Measurements from ENCODE around the gene PRRX2. TPM values are rescaled to one million over a fixed set of nuclear protein-coding genes. Genes with fewer than 3 reads are reported as not detected.

Gene PRRX2
- total and polyA plus RNA-seq, 2 of the 4 experiments (the other 2 are of a cell fraction) = 12.7 to 35.5 TPM

DNA sequence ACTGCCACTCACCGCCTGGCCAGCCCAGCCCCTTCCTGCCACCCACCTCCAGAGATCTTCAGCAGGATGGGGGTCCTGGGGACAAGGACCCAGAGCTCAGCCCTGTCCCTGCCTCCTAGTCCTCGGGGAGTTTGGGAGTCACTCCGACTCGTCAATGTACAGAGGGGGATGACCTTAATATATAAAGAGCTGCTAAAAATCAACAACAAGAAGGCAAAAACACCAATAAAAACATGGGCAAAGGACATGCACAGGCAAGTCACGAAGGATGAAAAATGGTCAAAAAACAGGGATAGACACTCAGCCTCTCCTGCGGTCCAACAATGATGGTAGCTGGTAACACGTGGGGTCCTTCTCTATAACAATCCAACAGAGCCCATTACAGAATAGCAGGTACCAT lies 18.8 kb upstream of the PRRX2 start:
- Histone ChIP-seq H3K4me3 (ENCODE audit: insufficient read depth, low read depth, low read length) (no peak overlapping the region), H2BK20ac (ENCODE audit: low read depth, low read length) (0 out of 2 replicates have a peak overlapping the region, but pooled peaks have one; percentile 10), H4K8ac (ENCODE audit: low read depth in 2 of 2, low read length in 2 of 2) (no peak overlapping the region), H2BK15ac (ENCODE audit: low read depth, low read length) (no peak overlapping the region), H4K91ac (ENCODE audit: insufficient read depth, low read depth, low read length) (no peak overlapping the region), H3K9me3 (ENCODE audit: control insufficient read depth, insufficient read depth, low read length) (no peaks in the 10 kb centered on the region), H3K18ac (ENCODE audit: low read depth, low read length) (no peak overlapping the region), H3K14ac (replicated peaks; ENCODE audit: low read depth, low read length) (no peak overlapping the region), H3K27me3 (ENCODE audit: control insufficient read depth, insufficient read depth, low read length) (no peaks in the 10 kb centered on the region), H4K5ac (ENCODE audit: low read depth, low read length) (no peak overlapping the region), H2AK9ac (replicated peaks; ENCODE audit: low read depth, low read length, poor library complexity) (no peak overlapping the region), H2AFZ (replicated peaks; ENCODE audit: low read length, poor library complexity) (no peak overlapping the region), H3K36me3 (ENCODE audit: control insufficient read depth, insufficient read depth, low read length) (no peaks in the 10 kb centered on the region), H3K23ac (ENCODE audit: low read depth, low read length) (no peak overlapping the region), H2BK120ac (ENCODE audit: low read depth, low read length) (peak overlapping the region; percentile 30; the same call in 1 of the 2 replicates), H3K9me1 (ENCODE audit: insufficient read depth, low read length) (peaks cover 6% of the 10 kb centered on the region), H2AK5ac (ENCODE audit: low read depth, low read length) (no peak overlapping the region), H3K4me1 (ENCODE audit: control insufficient read depth, insufficient read depth, low read length) (peaks cover 9% of the 10 kb centered on the region; the same call in 1 of the 2 replicates), H3K4me2 (ENCODE audit: low read depth, low read length) (no peak overlapping the region), H3K27ac (ENCODE audit: insufficient read depth, low read length) (no peak overlapping the region), H3K9ac (ENCODE audit: low read depth, low read length) (no peak overlapping the region), H4K20me1 (ENCODE audit: insufficient read depth, low read length) (no peaks in the 10 kb centered on the region), H3K79me1 (ENCODE audit: low read depth in 1 of 2, low read length in 2 of 2) (peaks cover 0 to 10% of the 10 kb centered on the region in 2 experiments; a peak in 1 of 4 replicates), H3K4ac (ENCODE audit: low read depth, low read length) (no peak overlapping the region), H3K56ac (ENCODE audit: extremely low read depth, insufficient read depth, low read length) (no peak overlapping the region), H2BK5ac (ENCODE audit: low read depth, low read length, poor library complexity, severe bottlenecking) (no peak overlapping the region)
- CTCF ChIA-PET = no interaction called here
- intact Hi-C loops (cut with micrococcal nuclease) = no loop called here
- in situ Hi-C loops (cut with MboI; ENCODE audit: low sequenced_read_pairs) = no loop called here
- dilution Hi-C loops (cut with HindIII; ENCODE audit: low sequenced_read_pairs, unreplicated experiment) = no loop called here
- BruUV-seq (replicated peaks) = no TSS peak
- no CpG with 5 or more reads among the region's 7 CpGs for WGBS, 2 experiments (ENCODE audit: extremely low coverage in 2 of 2, insufficient read length in 1 of 2)
- POLR2A ChIA-PET (ENCODE audit: unreplicated experiment) = no interaction called here
- ATAC-seq (ENCODE audit: low read depth) (no peak), DNase-seq (no peak)
- no peak for TF ChIP-seq MAZ (IDR thresholded peaks at IDR 0.05; ENCODE audit: borderline replicate concordance, low read depth, low read length)
- TF ChIP-seq, protein P1, sequence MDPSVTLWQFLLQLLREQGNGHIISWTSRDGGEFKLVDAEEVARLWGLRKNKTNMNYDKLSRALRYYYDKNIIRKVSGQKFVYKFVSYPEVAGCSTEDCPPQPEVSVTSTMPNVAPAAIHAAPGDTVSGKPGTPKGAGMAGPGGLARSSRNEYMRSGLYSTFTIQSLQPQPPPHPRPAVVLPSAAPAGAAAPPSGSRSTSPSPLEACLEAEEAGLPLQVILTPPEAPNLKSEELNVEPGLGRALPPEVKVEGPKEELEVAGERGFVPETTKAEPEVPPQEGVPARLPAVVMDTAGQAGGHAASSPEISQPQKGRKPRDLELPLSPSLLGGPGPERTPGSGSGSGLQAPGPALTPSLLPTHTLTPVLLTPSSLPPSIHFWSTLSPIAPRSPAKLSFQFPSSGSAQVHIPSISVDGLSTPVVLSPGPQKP (IDR thresholded peaks at IDR 0.05; ENCODE audit: borderline replicate concordance, low read depth, low read length) = no peak
- TF ChIP-seq BHLHE40 (IDR thresholded peaks at IDR 0.05; ENCODE audit: low read depth, low read length) = no peak
- no peak for TF ChIP-seq RFX5 (IDR thresholded peaks at IDR 0.05; ENCODE audit: low read depth, low read length)
- no peak for TF ChIP-seq CHD1 (IDR thresholded peaks at IDR 0.05; ENCODE audit: low read depth, low read length)
- TF ChIP-seq MXI1 (IDR thresholded peaks at IDR 0.05; ENCODE audit: borderline replicate concordance, low read depth, low read length) = no peak
- no peak for TF ChIP-seq CEBPB (IDR thresholded peaks at IDR 0.05; ENCODE audit: low read depth, low read length)
- TF ChIP-seq FOS (IDR thresholded peaks at IDR 0.05; ENCODE audit: low read depth, low read length) = no peak
- TF ChIP-seq, protein P2, sequence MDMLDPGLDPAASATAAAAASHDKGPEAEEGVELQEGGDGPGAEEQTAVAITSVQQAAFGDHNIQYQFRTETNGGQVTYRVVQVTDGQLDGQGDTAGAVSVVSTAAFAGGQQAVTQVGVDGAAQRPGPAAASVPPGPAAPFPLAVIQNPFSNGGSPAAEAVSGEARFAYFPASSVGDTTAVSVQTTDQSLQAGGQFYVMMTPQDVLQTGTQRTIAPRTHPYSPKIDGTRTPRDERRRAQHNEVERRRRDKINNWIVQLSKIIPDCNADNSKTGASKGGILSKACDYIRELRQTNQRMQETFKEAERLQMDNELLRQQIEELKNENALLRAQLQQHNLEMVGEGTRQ (IDR thresholded peaks at IDR 0.05; ENCODE audit: low read depth, low read length) = no peak
- TF ChIP-seq RAD21 (IDR thresholded peaks at IDR 0.05; ENCODE audit: low read length) = no peak
- no peak for TF ChIP-seq NFE2L2 (IDR thresholded peaks at IDR 0.05; ENCODE audit: low read depth, low read length)
- TF ChIP-seq MAFK (IDR thresholded peaks at IDR 0.05; ENCODE audit: low read depth, low read length) = no peak
- TF ChIP-seq RCOR1 (IDR thresholded peaks at IDR 0.05; ENCODE audit: insufficient replicate concordance, low read length) = no peak
- no peak for TF ChIP-seq SMC3 (IDR thresholded peaks at IDR 0.05; ENCODE audit: low read depth, low read length)
- TF ChIP-seq, protein P3, sequence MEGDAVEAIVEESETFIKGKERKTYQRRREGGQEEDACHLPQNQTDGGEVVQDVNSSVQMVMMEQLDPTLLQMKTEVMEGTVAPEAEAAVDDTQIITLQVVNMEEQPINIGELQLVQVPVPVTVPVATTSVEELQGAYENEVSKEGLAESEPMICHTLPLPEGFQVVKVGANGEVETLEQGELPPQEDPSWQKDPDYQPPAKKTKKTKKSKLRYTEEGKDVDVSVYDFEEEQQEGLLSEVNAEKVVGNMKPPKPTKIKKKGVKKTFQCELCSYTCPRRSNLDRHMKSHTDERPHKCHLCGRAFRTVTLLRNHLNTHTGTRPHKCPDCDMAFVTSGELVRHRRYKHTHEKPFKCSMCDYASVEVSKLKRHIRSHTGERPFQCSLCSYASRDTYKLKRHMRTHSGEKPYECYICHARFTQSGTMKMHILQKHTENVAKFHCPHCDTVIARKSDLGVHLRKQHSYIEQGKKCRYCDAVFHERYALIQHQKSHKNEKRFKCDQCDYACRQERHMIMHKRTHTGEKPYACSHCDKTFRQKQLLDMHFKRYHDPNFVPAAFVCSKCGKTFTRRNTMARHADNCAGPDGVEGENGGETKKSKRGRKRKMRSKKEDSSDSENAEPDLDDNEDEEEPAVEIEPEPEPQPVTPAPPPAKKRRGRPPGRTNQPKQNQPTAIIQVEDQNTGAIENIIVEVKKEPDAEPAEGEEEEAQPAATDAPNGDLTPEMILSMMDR (conservative IDR thresholded peaks at IDR 0.05; ENCODE audit: low read depth, low read length) = no peak
- TF ChIP-seq POLR2A (IDR thresholded peaks at IDR 0.05; ENCODE audit: low read depth, low read length) = no peak

Data from IMR-90 (cell line).